Right cardiac atrium (tissue), 5 donors: ENCODE measurements around the gene TTC28. TPM values are rescaled to one million over a fixed set of nuclear protein-coding genes. Genes with fewer than 3 reads are reported as not detected.

Experiments
- ATAC-seq, 2 donors: fragments of 200-7000 bp; cut with Tn5 transposase; one replicate each; pipeline versions ENCODE4 v1.8.0 to v1.9.1; 2020; ENCODE audit warnings: moderate library complexity in 2 of 2, mild to moderate bottlenecking in 1 of 2
- DNase-seq, 3 donors: peaks; one replicate each; pipeline ENCODE4 v3.0.0-alpha.2; 2020
- H3K27ac ChIP-seq: one replicate; pipeline ENCODE4 v1.5.1; 2013; ENCODE audit warnings: mild to moderate bottlenecking, low read length, control low read depth, moderate library complexity
- H3K27me3 ChIP-seq: one replicate; pipeline ENCODE4 v1.6.1; 2013; ENCODE audit not compliant: control insufficient read depth, insufficient read depth
- H3K4me1 ChIP-seq: one replicate; pipeline ENCODE4 v1.6.1; 2013; ENCODE audit warnings: low read length; ENCODE audit not compliant: control insufficient read depth, insufficient read depth
- H3K4me3 ChIP-seq: one replicate; pipeline ENCODE4 v1.5.1; 2013; ENCODE audit warnings: low read length, control low read depth
- H3K9me3 ChIP-seq: one replicate; pipeline ENCODE4 v1.6.1; 2013; ENCODE audit warnings: low read length; ENCODE audit not compliant: control insufficient read depth
- WGBS: extraction: QIAGEN DNeasy Blood & Tissue Kit; methylation state at CpG from one replicate; pipeline ENCODE4 v1.1.7; 2013; 5-methylcytosine and 5-hydroxymethylcytosine counted together
- intact Hi-C, 4 donors: fragments of 100-400 bp; cut with DNase I; formaldehyde crosslinking; loops; one replicate each; pipeline versions ENCODE4 v1.11.0 to v1.14.0; 2022 to 2023
- polyA plus RNA-seq: library from polyadenylated mRNA; stranded (reverse); fragments of 200-250 nt; gene quantifications from one replicate; pipeline ENCODE4 v1.2.3, GENCODE V29; 2013
- total RNA-seq, 4 donors: library from RNA; stranded (reverse); fragmentation: NEBNext Ultra II Directional; extraction: Animal tissue kit (Norgen Biotek cat#: 25700); gene quantifications; one replicate each; pipeline ENCODE4 v1.2.1, GENCODE V29; 2021
- donor health status: healthy with polysubstance abuse.
- donor health status: DM: no; HTN: yes; CAD: no.
- donor health status: DM: no; HTN: no; CAD: no.
- donor health status: DM: no; HTN: yes; CAD: no; lungs with severe emphysema.
- donor health status: DM: yes; HTN: yes; CAD: no.

TTC28 gene
- total and polyA plus RNA-seq, 5 donors, result 5.7 to 21.1 (median 18.9) TPM

DNA sequence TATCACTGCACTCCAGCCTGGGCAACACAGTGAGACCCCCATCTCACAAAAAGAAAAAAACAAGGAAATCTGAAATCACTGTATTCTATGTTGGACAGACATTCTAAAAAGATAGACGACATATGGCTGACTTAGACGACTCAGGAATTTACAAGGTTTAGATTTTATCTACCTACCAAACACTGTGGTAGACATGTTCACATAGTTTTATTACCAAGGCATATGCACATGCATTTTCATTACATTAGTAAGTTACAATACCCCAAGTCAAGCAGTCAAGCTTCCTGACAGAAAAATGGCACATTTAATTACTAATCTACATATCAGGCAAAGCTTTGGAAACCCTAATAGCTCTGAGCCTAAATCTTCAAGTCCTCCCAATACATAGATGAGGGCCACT lies 262.2 kb downstream of the TTC28 start:
- 88% methylated on average over 2 of the region's 2 CpGs for WGBS
- Histone ChIP-seq H3K4me3 (no peak overlapping the region), H3K27ac (no peak overlapping the region), H3K27me3 (no peaks in the 10 kb centered on the region), H3K4me1 (peaks cover 3% of the 10 kb centered on the region), H3K9me3 (no peaks in the 10 kb centered on the region)
- no peak for DNase-seq
- no peak for ATAC-seq
- intact Hi-C loops, result no loop called here

DNA sequence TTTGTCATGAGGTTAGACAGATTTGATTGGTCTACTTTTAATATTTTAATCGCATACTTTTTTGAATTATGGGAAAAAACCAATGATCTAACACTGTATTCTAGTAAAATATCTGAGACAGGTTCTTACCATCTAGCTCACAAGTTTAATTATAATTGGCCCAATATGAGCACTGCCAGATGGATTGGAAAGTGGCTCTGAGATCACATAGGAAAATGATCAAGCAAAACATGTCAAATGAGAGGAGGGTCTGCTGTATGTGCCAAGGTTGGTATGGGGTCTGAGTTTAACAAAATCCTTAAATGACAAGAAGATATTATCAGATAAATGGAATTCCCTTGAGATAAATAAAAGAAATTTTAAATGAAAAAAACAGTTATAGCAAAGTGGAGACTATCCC lies 264.7 kb downstream of the TTC28 start:
- intact Hi-C loops, result no loop called here
- no peak overlapping the region for H3K27ac ChIP-seq
- ATAC-seq (no peak), DNase-seq (no peak)
- 97% methylated on average over 1 of the region's 1 CpG for WGBS
- H3K4me1 ChIP-seq, result peaks cover 7% of the 10 kb centered on the region
- no peaks in the 10 kb centered on the region for H3K9me3 ChIP-seq
- H3K4me3 ChIP-seq, result no peak overlapping the region
- H3K27me3 ChIP-seq, result no peaks in the 10 kb centered on the region

DNA sequence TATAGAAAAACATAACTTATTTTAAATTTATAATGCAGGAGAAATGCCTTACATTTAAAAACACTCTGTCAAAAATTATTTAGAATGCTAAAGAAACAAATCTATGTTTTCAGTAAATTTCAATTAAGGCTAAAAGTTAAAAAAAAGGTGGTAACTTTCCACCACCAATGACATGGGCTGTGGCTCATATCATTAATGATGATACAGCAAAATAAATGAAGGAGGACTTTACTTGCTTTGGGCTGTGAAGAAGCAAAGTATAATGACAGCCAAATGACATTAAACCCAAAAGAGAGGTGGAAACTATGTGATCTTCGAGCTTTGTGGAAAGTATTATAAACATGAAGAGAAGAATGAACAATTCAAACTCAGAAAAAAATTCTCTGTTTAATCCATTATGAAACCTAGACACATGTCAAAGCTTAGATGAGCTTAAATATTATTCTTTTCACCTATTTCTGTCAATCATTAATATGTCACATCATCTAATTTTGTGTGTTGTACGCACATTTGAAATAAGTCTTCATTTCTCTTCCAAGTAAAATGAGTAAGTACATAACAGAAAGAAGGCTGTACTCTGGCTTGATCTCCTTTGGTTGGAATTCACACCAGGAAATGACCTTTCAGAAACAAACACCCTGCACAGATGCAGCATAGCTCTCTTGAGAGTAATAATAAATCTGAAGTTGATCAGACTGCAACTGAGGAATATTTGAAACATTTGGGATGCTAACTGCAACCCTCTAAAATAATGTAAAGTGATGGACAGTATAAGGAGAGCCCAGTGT lies 265.8 kb downstream of the TTC28 start:
- Histone ChIP-seq H3K9me3 (no peaks in the 10 kb centered on the region), H3K4me1 (peaks cover 7% of the 10 kb centered on the region), H3K27ac (no peak overlapping the region), H3K27me3 (no peaks in the 10 kb centered on the region), H3K4me3 (no peak overlapping the region)
- ATAC-seq (peak; percentile 70 to 80), DNase-seq (no peak)
- intact Hi-C loops, result no loop called here
- WGBS, result 40% methylated on average over 2 of the region's 2 CpGs

DNA sequence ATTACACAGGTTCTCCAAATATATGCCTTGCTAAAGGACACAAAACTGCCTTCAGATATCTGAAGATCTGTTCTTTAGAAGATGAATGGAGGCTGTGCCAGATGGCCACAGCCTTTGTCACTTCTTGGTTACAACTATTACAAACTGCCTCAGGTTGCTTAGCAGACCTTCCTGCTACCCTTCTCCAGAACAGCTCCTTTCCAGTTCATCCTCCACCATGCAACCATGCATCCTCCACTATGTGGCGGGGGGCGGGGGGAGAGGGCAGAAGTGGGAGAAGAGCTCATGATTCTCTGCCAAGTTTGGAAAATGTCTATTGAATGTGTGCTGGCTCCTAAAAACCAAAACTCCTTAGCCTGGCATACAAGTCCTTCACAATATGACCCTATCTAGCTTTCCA lies 267.5 kb downstream of the TTC28 start:
- Histone ChIP-seq H3K27me3 (no peaks in the 10 kb centered on the region), H3K27ac (no peak overlapping the region), H3K4me3 (no peak overlapping the region), H3K4me1 (peaks cover 7% of the 10 kb centered on the region), H3K9me3 (no peaks in the 10 kb centered on the region)
- intact Hi-C loops, result no loop called here
- no peak for DNase-seq
- 95% methylated on average over 2 of the region's 2 CpGs for WGBS
- no peak for ATAC-seq

DNA sequence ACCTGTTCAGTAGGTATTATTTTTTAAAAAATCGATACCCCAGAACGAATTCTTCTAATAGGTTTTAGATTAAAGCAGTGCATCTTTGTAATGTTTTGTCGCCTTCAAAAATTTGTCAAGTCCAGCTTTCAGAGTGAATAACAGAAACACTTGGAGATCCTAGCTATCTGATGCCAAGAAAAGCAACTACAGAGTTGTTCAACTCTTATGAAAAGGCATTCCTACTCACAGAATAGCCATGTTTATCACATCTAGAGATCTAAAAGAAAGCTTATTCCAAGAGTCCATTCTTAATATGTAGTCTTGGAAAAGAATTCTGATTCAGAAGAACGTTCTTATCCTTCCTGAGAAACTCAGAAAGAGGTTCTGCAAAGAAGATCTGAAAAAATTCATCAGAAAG lies 268.5 kb downstream of the TTC28 start:
- Histone ChIP-seq H3K4me1 (peaks cover 7% of the 10 kb centered on the region), H3K27ac (no peak overlapping the region), H3K9me3 (no peaks in the 10 kb centered on the region), H3K27me3 (no peaks in the 10 kb centered on the region), H3K4me3 (no peak overlapping the region)
- ATAC-seq, result no peak
- intact Hi-C loops, result no loop called here
- no peak for DNase-seq
- 61% methylated on average over 4 of the region's 4 CpGs for WGBS

DNA sequence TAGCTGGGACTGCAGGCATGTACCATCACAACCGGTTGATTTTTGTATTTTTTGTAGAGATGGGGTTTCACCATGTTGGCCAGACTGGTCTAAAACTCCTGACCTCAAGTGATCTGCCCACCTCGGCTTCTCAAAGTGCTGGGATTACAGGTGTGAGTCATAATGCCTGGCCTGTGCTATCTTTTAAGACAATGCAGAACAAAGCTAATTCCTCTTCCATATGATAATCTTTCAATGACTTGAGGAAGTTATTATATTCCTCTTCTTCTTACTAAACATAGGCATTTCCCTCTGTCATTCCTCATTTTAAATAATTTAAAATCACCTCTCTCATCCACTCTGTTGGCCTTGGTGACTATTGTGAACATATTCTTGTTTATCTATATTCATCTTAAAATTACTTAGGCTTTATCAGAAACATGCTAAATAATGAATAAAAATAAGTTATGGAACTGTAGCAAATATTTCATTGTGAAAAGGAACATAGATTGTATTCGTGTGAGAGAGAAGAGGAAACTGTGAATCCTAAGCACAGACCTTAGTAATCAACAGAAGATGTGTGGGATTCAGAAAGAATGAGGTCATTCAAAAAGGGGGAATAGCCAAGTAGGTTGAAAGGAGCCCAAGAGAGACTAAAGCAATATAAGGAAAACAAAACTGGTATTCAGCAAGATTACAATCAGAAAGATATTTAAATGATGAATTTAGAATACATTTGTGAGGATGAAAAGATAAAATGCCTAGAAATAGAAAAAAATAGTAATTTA lies 269.4 kb downstream of the TTC28 start:
- Histone ChIP-seq H3K4me1 (peaks cover 7% of the 10 kb centered on the region), H3K4me3 (no peak overlapping the region), H3K9me3 (no peaks in the 10 kb centered on the region), H3K27ac (no peak overlapping the region), H3K27me3 (no peaks in the 10 kb centered on the region)
- DNase-seq, result no peak
- intact Hi-C loops, result no loop called here
- no peak for ATAC-seq
- 58% methylated on average over 3 of the region's 3 CpGs for WGBS

DNA sequence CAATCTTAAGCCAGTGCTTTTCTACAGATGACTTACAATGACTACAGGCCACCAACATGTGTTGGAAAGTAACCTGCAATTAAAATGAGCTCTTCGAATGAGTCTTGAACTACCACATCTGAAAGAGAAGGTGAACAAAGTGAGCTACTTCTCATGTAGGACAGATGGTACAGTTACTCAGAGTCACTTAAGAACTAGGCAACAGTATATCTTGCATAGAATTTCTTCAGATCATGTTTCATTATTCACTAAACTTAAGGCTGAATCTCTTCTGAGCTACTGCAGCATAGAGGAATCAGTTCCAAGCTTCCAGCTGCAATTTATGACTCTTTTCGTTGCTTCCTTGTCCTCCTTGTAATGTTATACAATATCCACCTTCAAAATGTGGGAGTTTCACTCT lies 270.9 kb downstream of the TTC28 start:
- DNase-seq, result no peak

DNA sequence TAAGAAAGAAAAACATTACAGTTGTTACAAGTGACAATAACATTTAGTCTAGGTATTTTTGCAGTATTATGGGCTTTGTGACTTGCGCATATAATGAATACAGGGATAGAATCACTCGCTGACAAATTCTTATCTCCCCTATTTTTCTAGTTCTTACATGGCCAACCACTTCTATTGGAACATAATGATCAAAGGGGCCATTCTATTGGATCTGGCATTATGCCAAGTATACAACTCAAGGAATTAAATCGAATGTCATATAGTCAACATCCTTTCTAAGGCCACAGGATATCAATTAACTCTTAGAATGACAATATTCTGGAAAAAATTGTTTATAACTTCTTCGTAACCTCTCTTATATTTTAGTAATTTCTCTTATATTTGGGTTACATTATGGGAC lies 272.0 kb downstream of the TTC28 start:
- WGBS, result 79% methylated on average over 4 of the region's 4 CpGs
- no peaks in the 10 kb centered on the region for H3K27me3 ChIP-seq
- H3K9me3 ChIP-seq, result no peaks in the 10 kb centered on the region
- no peak overlapping the region for H3K27ac ChIP-seq
- intact Hi-C loops, result no loop called here
- ATAC-seq (no peak), DNase-seq (no peak)
- no peak overlapping the region for H3K4me3 ChIP-seq
- H3K4me1 ChIP-seq, result peaks cover 4% of the 10 kb centered on the region

More for the DNA sequence above, 270.9 kb downstream of the TTC28 start:
- Histone ChIP-seq H3K27me3 (no peaks in the 10 kb centered on the region), H3K4me1 (peaks cover 4% of the 10 kb centered on the region), H3K4me3 (no peak overlapping the region), H3K27ac (no peak overlapping the region), H3K9me3 (no peaks in the 10 kb centered on the region)
- WGBS, result 66% methylated on average over 2 of the region's 2 CpGs
- intact Hi-C loops, result no loop called here
- no peak for ATAC-seq

DNA sequence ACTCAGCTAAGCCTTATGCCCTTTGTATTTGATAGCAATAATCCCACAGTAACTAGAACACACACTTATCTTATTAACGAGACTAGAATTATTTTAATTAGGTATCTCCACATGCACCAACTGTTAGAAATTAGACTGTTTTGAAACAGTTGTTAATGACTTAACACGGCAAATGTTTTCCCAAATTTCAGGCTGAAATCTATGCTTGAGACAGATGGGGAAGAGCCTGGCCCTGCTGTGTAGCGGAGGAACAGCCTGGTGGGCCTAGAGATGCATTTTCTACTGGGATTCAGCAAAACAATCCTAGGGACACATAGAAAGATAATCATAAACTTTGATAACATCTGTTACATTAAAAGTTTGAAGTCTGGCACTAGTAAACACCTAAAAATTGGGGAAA lies 273.4 kb downstream of the TTC28 start:
- peaks cover 1% of the 10 kb centered on the region for H3K4me1 ChIP-seq
- no peaks in the 10 kb centered on the region for H3K27me3 ChIP-seq
- ATAC-seq, result no peak
- no peaks in the 10 kb centered on the region for H3K9me3 ChIP-seq
- no peak overlapping the region for H3K27ac ChIP-seq
- H3K4me3 ChIP-seq, result no peak overlapping the region
- no peak for DNase-seq
- intact Hi-C loops, result no loop called here
- 97% methylated on average over 3 of the region's 3 CpGs for WGBS

DNA sequence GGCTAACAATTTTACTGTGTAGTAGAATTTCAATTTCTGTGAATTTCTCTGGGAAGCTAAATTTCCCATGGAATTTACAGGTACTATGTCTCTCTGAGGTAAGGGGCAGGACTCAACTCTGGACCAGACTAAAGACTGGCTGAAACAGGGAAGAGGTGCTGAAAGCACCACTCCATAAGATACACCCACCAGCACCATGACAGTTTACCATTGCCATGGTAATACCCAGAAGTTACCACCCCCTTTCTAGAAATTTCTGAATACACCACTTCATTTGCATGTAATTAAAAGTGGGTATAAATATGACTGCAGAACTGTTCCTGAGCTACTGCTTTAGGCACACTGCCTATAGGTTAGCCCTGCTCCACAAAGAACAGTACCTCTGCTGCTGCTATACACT lies 274.1 kb downstream of the TTC28 start:
- DNase-seq (no peak), ATAC-seq (no peak)
- Histone ChIP-seq H3K9me3 (no peaks in the 10 kb centered on the region), H3K4me3 (no peak overlapping the region), H3K27ac (no peak overlapping the region), H3K27me3 (no peaks in the 10 kb centered on the region), H3K4me1 (peaks cover 1% of the 10 kb centered on the region)
- intact Hi-C loops, result no loop called here

DNA sequence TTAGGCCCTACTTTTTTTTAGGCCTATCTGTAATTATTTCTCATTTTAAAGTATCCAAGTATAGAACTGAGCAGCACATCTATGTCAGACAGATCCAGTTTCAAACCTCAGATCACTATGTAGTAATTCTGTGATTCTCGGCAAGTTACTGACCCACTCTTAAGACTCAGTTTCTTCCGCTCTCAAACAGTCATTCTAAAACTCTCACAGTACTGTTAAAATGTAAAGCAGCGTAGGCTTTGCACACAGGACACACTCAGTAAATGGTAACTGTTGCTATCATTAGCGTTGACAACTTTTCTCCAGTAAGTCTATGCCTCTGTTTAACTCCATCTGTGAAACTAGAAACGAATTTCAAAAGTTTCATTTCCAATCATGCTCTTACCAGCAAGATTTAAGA lies 277.1 kb downstream of the TTC28 start:
- H3K4me1 ChIP-seq, result no peaks in the 10 kb centered on the region
- DNase-seq (no peak), ATAC-seq (no peak)
- no peaks in the 10 kb centered on the region for H3K9me3 ChIP-seq
- H3K27me3 ChIP-seq, result no peaks in the 10 kb centered on the region
- WGBS, result 90% methylated on average over 5 of the region's 5 CpGs
- intact Hi-C loops, result no loop called here
- H3K4me3 ChIP-seq, result no peak overlapping the region
- H3K27ac ChIP-seq, result no peak overlapping the region
